Measurements from ENCODE around the gene B3GALT6.
"Not testable (repeated sequence)": the region's sequence is repeated elsewhere in the genome, so short reads cannot be mapped to it uniquely, and the experiment has no call there.

Gene B3GALT6

DNA sequence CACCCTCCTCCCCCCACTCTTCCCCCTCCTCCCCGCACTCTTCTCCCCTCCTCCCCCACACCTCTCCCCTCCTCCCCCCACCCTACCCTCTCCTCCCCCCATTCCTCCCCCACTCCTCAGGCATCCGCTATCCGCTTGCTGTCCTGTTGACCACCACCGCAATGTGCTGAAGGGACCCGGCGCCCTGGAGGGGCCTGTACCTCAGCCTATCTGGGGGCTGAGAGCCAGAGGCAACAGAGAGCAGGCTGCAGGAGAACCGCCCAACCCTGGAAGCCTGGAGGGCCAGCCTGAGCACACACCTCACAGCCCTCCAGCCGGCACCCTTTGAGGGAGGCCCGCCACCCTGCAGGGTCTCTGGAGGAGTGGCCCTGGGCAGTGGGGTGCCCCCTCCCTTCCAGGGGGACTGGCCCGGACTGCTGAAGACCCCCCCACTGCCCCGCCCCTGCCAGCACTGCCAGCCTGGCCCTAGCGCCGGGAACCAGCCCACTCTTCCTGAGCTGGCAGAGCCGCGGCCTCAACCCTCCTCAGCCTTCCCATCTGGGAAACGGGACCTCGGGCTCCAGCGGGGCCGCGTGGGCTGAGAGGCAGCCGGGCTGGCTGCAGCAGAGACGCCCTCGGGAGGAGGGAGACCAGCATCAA, 13.3 kb downstream of the B3GALT6 start:
- Histone ChIP-seq H3K36me3 (ENCODE audit: insufficient read depth) (no peaks in the 10 kb centered on the region), H3K4me2 (no peak overlapping the region), H3K27me3 (ENCODE audit: insufficient read depth, low read depth) (peaks cover 46% of the 10 kb centered on the region), H3K79me2 (ENCODE audit: insufficient read depth, low read depth) (no peaks in the 10 kb centered on the region), H3K9ac (no peak overlapping the region), H3K4me1 (ENCODE audit: low read depth, poor library complexity, severe bottlenecking) (no peaks in the 10 kb centered on the region), H4K20me1 (ENCODE audit: insufficient read depth) (no peaks in the 10 kb centered on the region), H3K4me3 (IDR thresholded peaks at IDR 0.05; ENCODE audit: insufficient read depth, low read depth, low read length) (no peak overlapping the region), H2AFZ (ENCODE audit: low read depth) (no peak overlapping the region), H3K27ac (no peak overlapping the region)
- TF ChIP-seq CTCF (conservative IDR thresholded peaks at IDR 0.05; ENCODE audit: low read depth, low read length), result no peak

DNA sequence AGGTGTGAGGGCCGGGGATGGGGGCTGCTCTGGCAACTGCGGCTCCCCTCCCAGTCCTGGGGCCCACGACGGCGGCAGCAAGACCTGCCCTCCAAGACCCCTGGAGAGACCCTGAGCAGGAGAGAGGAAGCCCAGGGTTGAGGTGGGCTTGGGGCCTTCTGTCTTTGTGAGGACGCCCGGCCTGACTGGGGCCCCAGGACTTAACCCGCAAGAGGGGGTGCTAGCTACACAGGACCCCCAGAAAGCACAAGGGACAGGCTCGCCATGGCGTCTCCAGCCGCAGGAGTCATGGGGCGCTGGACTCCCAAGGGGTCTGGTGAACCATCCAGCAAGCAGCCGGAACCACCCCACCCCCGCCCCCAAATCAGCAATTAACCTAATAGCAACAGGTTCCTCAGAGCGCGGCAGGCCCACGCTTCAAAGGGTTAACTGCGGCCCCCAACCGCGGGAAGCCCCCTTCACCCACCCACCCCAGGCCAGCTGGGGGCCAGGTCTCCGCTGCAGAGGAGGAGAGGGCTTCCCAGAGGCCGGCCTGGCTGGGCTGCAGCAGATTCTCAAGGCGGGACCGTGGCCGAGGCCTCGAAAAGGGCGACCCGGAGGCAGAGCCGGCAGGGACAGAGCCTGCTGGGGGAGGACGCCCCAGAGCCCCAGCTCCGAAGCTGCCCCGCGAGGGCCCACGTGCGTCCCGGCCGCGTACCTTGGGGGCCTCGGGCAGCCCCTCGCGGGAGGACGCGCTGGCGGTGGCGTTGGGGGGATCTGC, 14.0 kb downstream of the B3GALT6 start:
- Histone ChIP-seq H4K20me1 (ENCODE audit: insufficient read depth) (no peaks in the 10 kb centered on the region), H2AFZ (ENCODE audit: low read depth) (no peak overlapping the region), H3K79me2 (ENCODE audit: insufficient read depth, low read depth) (no peaks in the 10 kb centered on the region), H3K4me1 (ENCODE audit: low read depth, poor library complexity, severe bottlenecking) (no peaks in the 10 kb centered on the region), H3K36me3 (ENCODE audit: insufficient read depth) (no peaks in the 10 kb centered on the region), H3K4me3 (IDR thresholded peaks at IDR 0.05; ENCODE audit: insufficient read depth, low read depth, low read length) (no peak overlapping the region), H3K27ac (no peak overlapping the region), H3K4me2 (no peak overlapping the region), H3K27me3 (ENCODE audit: insufficient read depth, low read depth) (peaks cover 42% of the 10 kb centered on the region), H3K9ac (no peak overlapping the region)
- TF ChIP-seq CTCF (conservative IDR thresholded peaks at IDR 0.05; ENCODE audit: low read depth, low read length), result no peak

DNA sequence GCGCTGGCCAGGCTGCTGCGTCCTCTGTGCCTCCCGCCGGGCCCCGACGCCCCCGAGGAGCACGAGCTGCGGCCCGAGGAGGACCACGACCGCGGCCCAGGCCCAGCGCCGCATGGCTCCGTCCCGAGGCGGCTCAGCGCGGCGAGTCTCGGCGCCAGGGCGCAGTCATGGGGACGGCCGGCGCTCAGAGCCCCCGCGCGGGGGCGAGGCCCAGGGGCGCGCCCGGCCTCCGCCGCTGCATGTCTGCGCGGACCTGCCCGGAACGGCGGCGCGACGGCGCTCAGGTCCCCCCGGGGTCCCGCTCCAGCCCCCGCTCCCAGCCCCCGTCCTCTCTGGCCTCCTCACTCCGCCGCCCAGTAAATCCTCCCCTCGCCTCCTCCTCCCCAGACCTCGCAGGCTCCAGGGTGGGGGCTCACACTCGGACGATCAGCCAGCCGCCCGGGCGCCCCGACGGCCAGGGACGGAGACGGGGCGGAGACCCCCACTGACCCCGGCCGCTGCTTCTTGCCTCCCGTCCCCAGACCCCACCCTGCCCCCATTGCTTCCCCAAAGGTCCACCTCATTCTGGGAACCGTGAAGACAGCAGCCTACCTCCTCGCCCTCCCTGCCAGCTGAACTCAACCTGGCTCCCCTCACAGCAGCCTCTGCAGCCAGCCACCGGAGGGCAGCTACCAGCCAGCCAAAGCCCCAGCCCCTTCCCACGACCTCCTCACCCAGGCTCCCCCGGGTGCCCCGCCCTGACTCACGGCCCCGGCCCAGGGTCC, 14.7 kb downstream of the B3GALT6 start, which contains the start of gene C1QTNF12:
TSS of gene C1QTNF12 (minus strand) at position 146 of the 764 bp plus-strand sequence. CDS start at position 114, 32 bp downstream.
- no peak within 1 kb of the TSS for H3K4me2 ChIP-seq
- H3K27me3 ChIP-seq (ENCODE audit: insufficient read depth, low read depth), result peaks cover 36% of the 10 kb centered on the region
- no peaks in the 10 kb centered on the region for H4K20me1 ChIP-seq (ENCODE audit: insufficient read depth)
- H3K27ac ChIP-seq, result no peak within 1 kb of the TSS
- H3K79me2 ChIP-seq (ENCODE audit: insufficient read depth, low read depth), result no peaks in the 10 kb centered on the region
- H3K4me1 ChIP-seq (ENCODE audit: low read depth, poor library complexity, severe bottlenecking), result no peaks in the 10 kb centered on the region
- no peak within 1 kb of the TSS for H3K4me3 ChIP-seq (IDR thresholded peaks at IDR 0.05; ENCODE audit: insufficient read depth, low read depth, low read length)
- H3K9ac ChIP-seq, result no peak within 1 kb of the TSS
- H3K36me3 ChIP-seq (ENCODE audit: insufficient read depth), result no peaks in the 10 kb centered on the region
- no peak for TF ChIP-seq CTCF (conservative IDR thresholded peaks at IDR 0.05; ENCODE audit: low read depth, low read length)
- no peak within 1 kb of the TSS for H2AFZ ChIP-seq (ENCODE audit: low read depth)

- Histone ChIP-seq H3K9ac (no peak overlapping the region), H3K4me3 (IDR thresholded peaks at IDR 0.05; ENCODE audit: insufficient read depth, low read depth, low read length) (no peak overlapping the region), H4K20me1 (ENCODE audit: insufficient read depth) (no peaks in the 10 kb centered on the region), H3K27me3 (ENCODE audit: insufficient read depth, low read depth) (peaks cover 29% of the 10 kb centered on the region), H3K4me1 (ENCODE audit: low read depth, poor library complexity, severe bottlenecking) (no peaks in the 10 kb centered on the region), H2AFZ (ENCODE audit: low read depth) (no peak overlapping the region), H3K79me2 (ENCODE audit: insufficient read depth, low read depth) (no peaks in the 10 kb centered on the region), H3K4me2 (no peak overlapping the region), H3K36me3 (ENCODE audit: insufficient read depth) (no peaks in the 10 kb centered on the region), H3K27ac (no peak overlapping the region)
- TF ChIP-seq CTCF (conservative IDR thresholded peaks at IDR 0.05; ENCODE audit: low read depth, low read length), result no peak
Observed at GRCh38 chr1:1247341-1247913, 15.4 kb downstream of the B3GALT6 start.

DNA sequence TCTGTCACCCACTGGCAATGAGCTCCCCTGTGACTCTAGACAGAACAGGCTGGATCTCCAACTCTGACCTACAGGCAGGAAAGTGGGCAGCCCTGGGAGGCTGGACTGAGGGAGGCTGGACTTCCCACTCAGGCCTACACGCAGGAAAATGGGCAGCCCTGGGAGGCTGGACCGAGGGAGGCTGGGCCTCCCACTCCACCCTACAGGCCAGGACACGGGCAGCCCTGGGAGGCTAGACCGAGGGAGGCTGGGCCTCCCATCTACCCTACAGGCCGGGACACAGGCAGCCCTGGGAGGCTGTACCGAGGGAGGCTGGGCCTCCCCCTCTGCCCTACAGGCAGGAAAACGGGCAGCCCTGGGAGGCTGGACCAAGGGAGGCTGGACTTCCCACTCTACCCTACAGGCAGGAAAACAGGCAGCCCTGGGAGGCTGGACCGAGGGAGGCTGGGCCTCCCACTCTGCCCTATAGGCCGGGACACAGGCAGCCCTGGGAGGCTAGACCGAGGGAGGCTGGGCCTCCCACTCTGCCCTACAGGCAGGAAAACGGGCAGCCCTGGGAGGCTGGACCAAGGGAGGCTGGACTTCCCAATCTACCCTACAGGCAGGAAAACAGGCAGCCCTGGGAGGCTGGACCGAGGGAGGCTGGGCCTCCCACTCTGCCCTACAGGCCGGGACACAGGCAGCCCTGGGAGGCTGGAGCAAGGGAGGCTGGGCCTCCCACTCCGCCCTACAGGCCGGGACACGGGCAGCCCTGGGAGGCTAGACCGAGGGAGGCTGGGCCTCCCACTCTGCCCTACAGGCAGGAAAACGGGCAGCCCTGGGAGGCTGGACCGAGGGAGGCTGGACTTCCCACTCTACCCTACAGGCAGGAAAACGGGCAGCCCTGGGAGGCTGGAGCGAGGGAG, 16.2 kb downstream of the B3GALT6 start:
- not testable (repeated sequence) for H4K20me1 ChIP-seq (ENCODE audit: insufficient read depth); H3K9ac ChIP-seq; H3K36me3 ChIP-seq (ENCODE audit: insufficient read depth); H3K4me1 ChIP-seq (ENCODE audit: low read depth, poor library complexity, severe bottlenecking); H3K79me2 ChIP-seq (ENCODE audit: insufficient read depth, low read depth); H3K27ac ChIP-seq; H3K4me2 ChIP-seq; H2AFZ ChIP-seq (ENCODE audit: low read depth); H3K4me3 ChIP-seq (IDR thresholded peaks at IDR 0.05; ENCODE audit: insufficient read depth, low read depth, low read length)
- peaks cover 23% of the 10 kb centered on the region for H3K27me3 ChIP-seq (ENCODE audit: insufficient read depth, low read depth)

Data from KMS-11 (cell line).